GM23338 (cell line): Measurements from ENCODE around the gene MESD. TPM values are rescaled to one million over a fixed set of nuclear protein-coding genes. Genes with fewer than 3 reads are reported as not detected.

Experiments used
- ATAC-seq: fragments of 200-7000 bp; cut with Tn5 transposase; 3 replicates; pipeline ENCODE4 v1.9.1; 2020
- DNase-seq: peaks from one replicate; pipeline ENCODE4 v3.0.0-alpha.2; 2015; ENCODE audit warnings: low spot score
- H2AFZ ChIP-seq: fragments of 200-600 bp; sonication (generic); 2 replicates; pipeline ENCODE4 v1.8.0; 2016; ENCODE audit warnings: antibody characterized with exemption, mild to moderate bottlenecking, moderate library complexity
- H3F3A ChIP-seq: fragments of 200-600 bp; sonication (generic); replicated peaks from 2 replicates; pipeline ENCODE4 v1.8.0; 2017; ENCODE audit warnings: antibody characterized with exemption, mixed run types, low read depth
- H3K27ac ChIP-seq: fragments of 200-600 bp; sonication (generic); 2 replicates; pipeline ENCODE4 v1.6.1; 2016; ENCODE audit warnings: low read depth
- H3K27me3 ChIP-seq: fragments of 200-600 bp; sonication (generic); 2 replicates; pipeline ENCODE4 v1.8.0; 2016; ENCODE audit warnings: mild to moderate bottlenecking, mixed run types, moderate library complexity; ENCODE audit not compliant: insufficient read depth
- H3K36me3 ChIP-seq: fragments of 200-600 bp; sonication (generic); 2 replicates; pipeline ENCODE4 v1.8.0; 2016; ENCODE audit warnings: mild to moderate bottlenecking; ENCODE audit not compliant: insufficient read depth
- H3K4me1 ChIP-seq: fragments of 200-600 bp; sonication (generic); 2 replicates; pipeline ENCODE4 v1.8.0; 2016; ENCODE audit warnings: mild to moderate bottlenecking, moderate library complexity; ENCODE audit not compliant: insufficient read depth
- H3K4me2 ChIP-seq: fragments of 200-600 bp; sonication (generic); 2 replicates; pipeline ENCODE4 v1.7.1; 2017; ENCODE audit warnings: mixed run types
- H3K4me3 ChIP-seq: fragments of 200-600 bp; sonication (generic); 2 replicates; pipeline ENCODE4 v1.6.1; 2016; ENCODE audit warnings: mixed run types
- H3K79me2 ChIP-seq: fragments of 200-600 bp; sonication (generic); replicated peaks from 2 replicates; pipeline ENCODE4 v1.8.0; 2017; ENCODE audit warnings: mild to moderate bottlenecking; ENCODE audit not compliant: insufficient read depth
- H3K9me2 ChIP-seq: fragments of 200-600 bp; sonication (generic); 2 replicates; pipeline ENCODE4 v1.8.0; 2017; ENCODE audit not compliant: insufficient read depth
- H4K20me1 ChIP-seq: fragments of 200-600 bp; sonication (generic); replicated peaks from 2 replicates; pipeline ENCODE4 v1.8.0; 2017; ENCODE audit warnings: mild to moderate bottlenecking; ENCODE audit not compliant: insufficient read depth
- H3K27ac Mint-ChIP-seq: 2 replicates; pipeline ENCODE4 v1.8.0; 2020; ENCODE audit warnings: inconsistent platforms, mild to moderate bottlenecking, moderate library complexity, mixed read lengths
- H3K27me3 Mint-ChIP-seq: 3 replicates; pipeline ENCODE4 v1.8.0; 2022; ENCODE audit warnings: low read depth, mild to moderate bottlenecking, moderate library complexity, mixed read lengths, inconsistent platforms; ENCODE audit not compliant: insufficient read depth, poor library complexity
- H3K36me3 Mint-ChIP-seq: 3 replicates; pipeline ENCODE4 v1.8.0; 2021; ENCODE audit warnings: low read depth, mild to moderate bottlenecking, inconsistent platforms, moderate library complexity, mixed read lengths
- H3K4me1 Mint-ChIP-seq: 3 replicates; pipeline ENCODE4 v1.8.0; 2020; ENCODE audit warnings: mild to moderate bottlenecking, inconsistent platforms, mixed read lengths
- H3K4me3 Mint-ChIP-seq: 3 replicates; pipeline ENCODE4 v1.8.0; 2021; ENCODE audit warnings: moderate library complexity, mild to moderate bottlenecking, inconsistent platforms, mixed read lengths
- H3K9me3 Mint-ChIP-seq: 3 replicates; pipeline ENCODE4 v1.8.0; 2020; ENCODE audit warnings: moderate library complexity, mild to moderate bottlenecking, inconsistent platforms, mixed read lengths
- CREB1 ChIP-seq: fragments of 250-450 bp; sonication (Bioruptor Pico); IDR thresholded peaks from 2 replicates; pipeline ENCODE4 v1.5.0; 2020; ENCODE audit warnings: low read depth, mild to moderate bottlenecking, moderate library complexity
- CTCF ChIP-seq, 2 experiments: fragments of 200-600 bp in 1 of 2; sonication (generic) in 1 of 2; conservative IDR thresholded peaks; 2 replicates each; pipeline versions ENCODE4 v1.5.1 to v1.6.1; 2016 to 2017; ENCODE audit warnings: antibody characterized with exemption in 2 of 2, low read depth in 2 of 2, mild to moderate bottlenecking in 2 of 2, moderate library complexity in 1 of 2
- ETS1 ChIP-seq: IDR thresholded peaks from 2 replicates; pipeline ENCODE4 v1.6.1; 2016; ENCODE audit warnings: antibody characterized with exemption
- EZH2 ChIP-seq: fragments of 200-600 bp; sonication (generic); IDR thresholded peaks from one replicate; pipeline ENCODE4 v1.8.0; 2017; ENCODE audit warnings: antibody characterized with exemption, mild to moderate bottlenecking, low read depth; ENCODE audit not compliant: unreplicated experiment
- EZH2phosphoT487 ChIP-seq: fragments of 200-600 bp; sonication (generic); IDR thresholded peaks from one replicate; pipeline ENCODE4 v1.8.1; 2018; ENCODE audit warnings: antibody characterized with exemption; ENCODE audit not compliant: unreplicated experiment
- JUNB ChIP-seq: IDR thresholded peaks from one replicate; pipeline ENCODE4 v1.6.1; 2016; ENCODE audit warnings: antibody characterized with exemption; ENCODE audit not compliant: unreplicated experiment
- NANOG ChIP-seq: IDR thresholded peaks from 2 replicates; pipeline ENCODE4 v1.6.1; 2016; ENCODE audit warnings: antibody characterized with exemption, borderline replicate concordance
- POLR2AphosphoS5 ChIP-seq: IDR thresholded peaks from 2 replicates; pipeline ENCODE4 v1.6.1; 2016; ENCODE audit warnings: antibody characterized with exemption, low read depth
- REST ChIP-seq: IDR thresholded peaks from one replicate; pipeline ENCODE4 v1.6.1; 2018; ENCODE audit warnings: antibody characterized with exemption; ENCODE audit not compliant: unreplicated experiment
- STAT1 ChIP-seq: IDR thresholded peaks from one replicate; pipeline ENCODE4 v1.6.1; 2016; ENCODE audit warnings: antibody characterized with exemption; ENCODE audit not compliant: unreplicated experiment
- ZNF114 ChIP-seq: fragments of 250-450 bp; sonication (Bioruptor Pico); IDR thresholded peaks from 2 replicates; pipeline ENCODE4 v1.5.0; 2020; ENCODE audit warnings: mild to moderate bottlenecking, moderate library complexity
- ZNF331 ChIP-seq: fragments of 250-450 bp; sonication (Bioruptor Pico); IDR thresholded peaks from 2 replicates; pipeline ENCODE4 v1.5.0; 2020; ENCODE audit warnings: low read depth, mild to moderate bottlenecking, moderate library complexity
- ZNF462 ChIP-seq: fragments of 250-450 bp; sonication (Bioruptor Pico); IDR thresholded peaks from 2 replicates; pipeline ENCODE4 v1.5.0; 2020; ENCODE audit warnings: mild to moderate bottlenecking, moderate library complexity
- polyA plus RNA-seq: library from polyadenylated mRNA; unstranded; fragments of >200 nt; fragmentation: Nextera tagmentation; extraction: Ambion mirVana; gene quantifications from 2 replicates; pipeline ENCODE4 v1.2.1, GENCODE V29; 2016
- total RNA-seq: library from RNA; depleted of rRNA; stranded (reverse); fragments of >200 nt; shearing (Covaris generic); gene quantifications from 2 replicates; pipeline ENCODE4 v1.2.3, GENCODE V29; 2014

Gene MESD
- total and polyA plus RNA-seq, 2 experiments from 2014 or later: 25.6 to 52.7 TPM

GRCh38 chr15:80898040-80898439 is 91.6 kb downstream of the MESD start:
- Histone ChIP-seq H3K27me3 (no peaks in the 10 kb centered on the region), H2AFZ (no peak overlapping the region), H3K36me3 (no peaks in the 10 kb centered on the region; the same call in 1 of the 2 replicates), H4K20me1 (no peaks in the 10 kb centered on the region), H3K4me2 (no peak overlapping the region), H3K9me2 (0 out of 2 replicates have a peak, but pooled peaks cover under 1% of the 10 kb centered on the region), H3K4me1 (no peaks in the 10 kb centered on the region), H3K79me2 (no peaks in the 10 kb centered on the region), H3K27ac (no peak overlapping the region), H3F3A (no peaks in the 10 kb centered on the region), H3K4me3 (no peak overlapping the region)
- TF ChIP-seq ETS1: no peak
- TF ChIP-seq CREB1 (CRISPR knock-in tag): no peak
- no peak for TF ChIP-seq ZNF462 (CRISPR knock-in tag)
- TF ChIP-seq STAT1: no peak
- no peak for TF ChIP-seq REST
- TF ChIP-seq ZNF331 (CRISPR knock-in tag): no peak
- TF ChIP-seq POLR2AphosphoS5: no peak
- no peak for TF ChIP-seq EZH2phosphoT487
- no peak for TF ChIP-seq NANOG
- TF ChIP-seq EZH2: no peak
- TF ChIP-seq ZNF114 (CRISPR knock-in tag): no peak
- no peak for TF ChIP-seq CTCF (conservative IDR thresholded peaks at IDR 0.05; ENCODE audit: low read depth in 2 of 2)
- no peak for TF ChIP-seq JUNB
- Mint-ChIP-seq H3K4me1 (peaks cover 3% of the 10 kb centered on the region; the same call in 1 of the 3 replicates), H3K27ac (no peak overlapping the region), H3K36me3 (peaks cover 14% of the 10 kb centered on the region; the same call in 2 of the 3 replicates), H3K9me3 (peaks cover 10% of the 10 kb centered on the region; the same call in 2 of the 3 replicates), H3K4me3 (no peak overlapping the region), H3K27me3 (peaks cover 7% of the 10 kb centered on the region)
- DNase-seq: no peak
- no peak for ATAC-seq
